ENCODE data around the gene HSPBP1.

GRCh38 chr19:55285229-55285890, 5.5 kb upstream of the HSPBP1 start:
- no peak for TF ChIP-seq CTCF (IDR thresholded peaks at IDR 0.05)
- TF ChIP-seq POLR2A (IDR thresholded peaks at IDR 0.05) = no peak
